HUES64 (cell line): ENCODE results near the gene KCTD13.
A peak's percentile ranks its signal among the peaks of the same experiment; 100 is the strongest.

Source experiments
- H3K27ac ChIP-seq: 2 replicates; pipeline ENCODE4 v1.7.0; 2013; ENCODE audit warnings: low read depth, low read length, inconsistent platforms
- H3K27me3 ChIP-seq: 2 replicates; pipeline ENCODE4 v1.6.1; 2013; ENCODE audit warnings: mild to moderate bottlenecking, low read length; ENCODE audit not compliant: insufficient read depth
- H3K36me3 ChIP-seq: 2 replicates; pipeline ENCODE4 v1.6.1; 2013; ENCODE audit warnings: mild to moderate bottlenecking, low read length; ENCODE audit not compliant: insufficient read depth
- H3K4me1 ChIP-seq: 2 replicates; pipeline ENCODE4 v1.6.1; 2013; ENCODE audit warnings: mild to moderate bottlenecking, low read length, moderate library complexity; ENCODE audit not compliant: insufficient read depth
- H3K4me3 ChIP-seq: 2 replicates; pipeline ENCODE4 v1.5.1; 2013; ENCODE audit warnings: mild to moderate bottlenecking, low read length, moderate library complexity
- H3K9ac ChIP-seq: 2 replicates; pipeline ENCODE4 v1.6.1; 2013; ENCODE audit warnings: mild to moderate bottlenecking, low read depth, low read length
- H3K9me3 ChIP-seq: 2 replicates; pipeline ENCODE4 v1.6.1; 2013; ENCODE audit warnings: low read depth, low read length; ENCODE audit not compliant: insufficient read depth
- WGBS: fragments of 150-250, 120-280 bp; methylation state at CpG from one replicate; pipeline ENCODE4 v1.1.7; 2013; ENCODE audit warnings: missing lambda C conversion rate; 5-methylcytosine and 5-hydroxymethylcytosine counted together

KCTD13 gene

GRCh38 chr16:29906520-29907244, 19.3 kb downstream of the KCTD13 start:
- Histone ChIP-seq H3K4me1 (no peaks in the 10 kb centered on the region; the same call in 1 of the 2 replicates), H3K27me3 (no peaks in the 10 kb centered on the region), H3K27ac (no peak overlapping the region), H3K36me3 (peaks cover 16% of the 10 kb centered on the region), H3K9ac (no peak overlapping the region), H3K4me3 (no peak overlapping the region), H3K9me3 (no peaks in the 10 kb centered on the region)
- WGBS, result 90% methylated on average over 23 of the region's 23 CpGs

- H3K27ac ChIP-seq, result no peak overlapping the region
- H3K36me3 ChIP-seq, result peaks cover 16% of the 10 kb centered on the region
- WGBS, result 94% methylated on average over 13 of the region's 13 CpGs
- H3K27me3 ChIP-seq, result no peaks in the 10 kb centered on the region
- no peaks in the 10 kb centered on the region for H3K4me1 ChIP-seq
- no peak overlapping the region for H3K9ac ChIP-seq
- no peaks in the 10 kb centered on the region for H3K9me3 ChIP-seq
- H3K4me3 ChIP-seq, result no peak overlapping the region
These were observed 20.4 kb downstream of the KCTD13 start for GRCh38 chr16:29905668-29906067.

GRCh38 chr16:29904947-29905346, 21.1 kb downstream of the KCTD13 start:
- Histone ChIP-seq H3K27me3 (no peaks in the 10 kb centered on the region), H3K4me1 (no peaks in the 10 kb centered on the region), H3K9ac (no peak overlapping the region), H3K27ac (no peak overlapping the region), H3K36me3 (peaks cover 16% of the 10 kb centered on the region), H3K9me3 (no peaks in the 10 kb centered on the region), H3K4me3 (no peak overlapping the region)
- 97% methylated on average over 7 of the region's 7 CpGs for WGBS

DNA sequence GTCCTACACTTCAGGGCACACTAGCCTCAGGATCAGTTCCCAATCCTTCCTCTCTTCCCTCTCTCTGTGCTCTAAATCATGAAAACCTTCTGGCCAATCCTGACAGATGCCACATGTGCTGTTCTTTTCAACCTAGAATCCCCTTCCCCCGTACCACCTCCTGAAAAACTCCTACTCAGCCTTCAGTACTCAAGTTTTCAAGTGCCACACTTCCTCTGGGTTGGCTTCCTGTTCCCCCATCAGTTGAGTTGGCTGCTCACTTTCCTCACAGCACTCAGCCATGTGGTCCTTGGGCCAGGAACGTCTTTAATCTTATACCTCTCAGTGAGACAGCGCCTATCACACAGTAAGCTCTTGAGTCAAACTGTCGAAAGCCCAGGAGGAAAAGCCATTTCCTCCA, 22.4 kb downstream of the KCTD13 start:
- H3K9me3 ChIP-seq, result no peaks in the 10 kb centered on the region
- peaks cover 16% of the 10 kb centered on the region for H3K36me3 ChIP-seq
- no peak overlapping the region for H3K27ac ChIP-seq
- no peak overlapping the region for H3K9ac ChIP-seq
- H3K27me3 ChIP-seq, result no peaks in the 10 kb centered on the region
- H3K4me3 ChIP-seq, result no peak overlapping the region
- H3K4me1 ChIP-seq, result no peaks in the 10 kb centered on the region
- WGBS, result 89% methylated on average over 4 of the region's 4 CpGs

GRCh38 chr16:29901607-29901945, 24.4 kb downstream of the KCTD13 start:
- peaks cover 14% of the 10 kb centered on the region for H3K36me3 ChIP-seq
- H3K4me3 ChIP-seq, result peak overlapping the region; percentile 99
- no peak overlapping the region for H3K27ac ChIP-seq
- peaks cover 11% of the 10 kb centered on the region; the same call in 1 of the 2 replicates for H3K4me1 ChIP-seq
- H3K9me3 ChIP-seq, result no peaks in the 10 kb centered on the region
- no peaks in the 10 kb centered on the region for H3K27me3 ChIP-seq
- peak overlapping the region; percentile 77; the same call in 1 of the 2 replicates for H3K9ac ChIP-seq
- WGBS, result 92% methylated on average over 19 of the region's 19 CpGs

- Histone ChIP-seq H3K27ac (peak overlapping the region; percentile 38; the same call in 1 of the 2 replicates), H3K9ac (peak overlapping the region; percentile 77)
These were observed 25.0 kb downstream of the KCTD13 start for GRCh38 chr16:29900888-29901606.

GRCh38 chr16:29900102-29900887, 25.7 kb downstream of the KCTD13 start, which contains the start of gene ASPHD1:
Gene ASPHD1 (plus strand): TSS chr16:29900488. CDS start chr16:29900972, 484 bp downstream.
- Histone ChIP-seq H3K4me1 (peaks cover 11% of the 10 kb centered on the region; the same call in 1 of the 2 replicates), H3K27ac (peak within 1 kb of the TSS; percentile 82), H3K27me3 (no peaks in the 10 kb centered on the region), H3K9me3 (no peaks in the 10 kb centered on the region), H3K4me3 (peak within 1 kb of the TSS; percentile 99), H3K36me3 (peaks cover 12% of the 10 kb centered on the region), H3K9ac (peak within 1 kb of the TSS; percentile 77)
- under 1% methylated on average over 58 of the region's 67 CpGs for WGBS

More at GRCh38 chr16:29900888-29901606, 25.0 kb downstream of the KCTD13 start:
- H3K9me3 ChIP-seq, result no peaks in the 10 kb centered on the region
- WGBS, result 52% methylated on average over 31 of the region's 31 CpGs
- peak overlapping the region; percentile 99 for H3K4me3 ChIP-seq
- peaks cover 11% of the 10 kb centered on the region; the same call in 1 of the 2 replicates for H3K4me1 ChIP-seq
- H3K36me3 ChIP-seq, result peaks cover 13% of the 10 kb centered on the region
- no peaks in the 10 kb centered on the region for H3K27me3 ChIP-seq

- H3K27me3 ChIP-seq, result no peaks in the 10 kb centered on the region
- peaks cover 11% of the 10 kb centered on the region; the same call in 1 of the 2 replicates for H3K4me1 ChIP-seq
- H3K36me3 ChIP-seq, result peaks cover 9% of the 10 kb centered on the region; the same call in 1 of the 2 replicates
- H3K27ac ChIP-seq, result peak within 1 kb of the TSS; percentile 82
- under 1% methylated on average over 27 of the region's 29 CpGs for WGBS
- H3K9me3 ChIP-seq, result no peaks in the 10 kb centered on the region
- peak within 1 kb of the TSS; percentile 99 for H3K4me3 ChIP-seq
- peak within 1 kb of the TSS; percentile 77 for H3K9ac ChIP-seq
These were observed 26.4 kb downstream of the KCTD13 start, which contains the start of gene SEZ6L2 for GRCh38 chr16:29899516-29900101. Gene SEZ6L2 (minus strand): TSS chr16:29899550. CDS start chr16:29899019, 531 bp downstream.

GRCh38 chr16:29898804-29899515, 27.1 kb downstream of the KCTD13 start:
- Histone ChIP-seq H3K4me1 (peaks cover 11% of the 10 kb centered on the region; the same call in 1 of the 2 replicates), H3K9ac (peak overlapping the region; percentile 64), H3K4me3 (peak overlapping the region; percentile 99), H3K36me3 (peaks cover 7% of the 10 kb centered on the region; the same call in 1 of the 2 replicates), H3K27ac (peak overlapping the region; percentile 82), H3K27me3 (no peaks in the 10 kb centered on the region), H3K9me3 (no peaks in the 10 kb centered on the region)
- under 1% methylated on average over 22 of the region's 25 CpGs for WGBS
